Camera-type eye (tissue), 1 donor: ENCODE measurements around the gene ERCC1. TPM values are rescaled to one million over a fixed set of nuclear protein-coding genes. Genes with fewer than 3 reads are reported as not detected.

Source experiments
- total RNA-seq: library from RNA; depleted of rRNA; stranded (reverse); fragments of >200 nt; gene quantifications from one replicate; pipeline ENCODE4 v1.2.3, GENCODE V29; 2014

Gene ERCC1
- 74.1 TPM for total RNA-seq

DNA sequence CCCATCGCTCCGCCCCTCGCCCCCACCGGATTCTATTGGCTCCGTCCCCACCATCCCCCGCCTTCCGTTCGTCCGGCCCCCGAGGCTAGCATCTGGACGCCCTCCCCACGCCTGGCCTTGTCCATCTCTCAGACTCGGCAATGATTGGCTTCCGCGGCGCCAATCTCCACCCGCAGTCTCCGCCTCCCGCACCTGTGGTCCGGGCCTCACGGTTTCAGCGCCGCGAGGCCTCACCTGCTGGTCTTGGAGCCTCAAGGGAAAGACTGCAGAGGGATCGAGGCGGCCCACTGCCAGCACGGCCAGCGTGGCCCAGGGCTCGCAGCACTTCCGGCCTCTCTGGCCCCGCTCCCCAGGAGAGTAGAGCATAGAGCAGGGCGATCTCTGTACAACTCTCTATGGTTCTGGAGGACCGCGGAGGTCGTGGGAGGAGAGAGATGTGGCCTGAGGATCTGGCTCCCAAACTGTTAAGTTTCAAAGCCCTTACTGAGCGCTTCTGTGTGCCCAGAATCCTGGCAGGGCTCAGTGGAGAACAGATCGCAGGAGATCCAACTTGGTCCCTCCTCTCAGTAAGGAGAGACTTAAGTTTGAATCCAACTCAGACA is at the start of gene ERCC1:
ERCC1 (minus strand) TSS at position 329 of the 602 bp plus-strand sequence. CDS start 543 bp downstream, outside the sequence.

DNA sequence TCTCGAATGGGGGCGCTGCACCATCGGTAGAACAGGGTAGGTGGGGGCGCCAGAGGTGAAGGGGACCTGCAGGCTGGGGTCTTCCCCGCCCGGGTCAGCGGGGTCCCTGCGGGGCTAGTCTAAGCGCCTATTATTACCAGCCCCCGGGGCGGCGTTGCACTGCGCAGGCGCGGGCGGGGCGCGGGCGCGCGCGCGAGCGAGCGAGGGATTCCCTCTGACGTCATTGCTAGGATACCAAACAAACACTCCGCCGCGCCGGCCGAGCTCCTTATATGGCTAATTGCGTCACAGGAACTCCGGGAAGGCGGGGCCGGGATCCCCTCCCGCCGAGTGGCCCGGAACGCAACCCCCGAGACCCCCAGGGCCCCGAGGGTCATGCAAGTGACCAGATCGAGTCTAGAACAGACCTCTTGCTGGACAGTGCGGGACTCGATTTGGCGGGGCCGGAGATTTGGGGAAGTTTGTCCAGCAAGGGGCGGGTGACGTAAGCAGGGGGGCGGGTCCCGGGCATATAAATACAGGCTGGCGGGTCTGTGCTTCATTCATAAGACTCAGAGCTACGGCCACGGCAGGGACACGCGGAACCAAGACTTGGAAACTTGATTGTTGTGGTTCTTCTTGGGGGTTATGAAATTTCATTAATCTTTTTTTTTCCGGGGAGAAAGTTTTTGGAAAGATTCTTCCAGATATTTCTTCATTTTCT is 43.9 kb upstream of the ERCC1 start, which contains the start of gene FOSB:
FOSB (plus strand) TSS at position 541 of the 703 bp plus-strand sequence. CDS start 591 bp downstream, outside the sequence.

DNA sequence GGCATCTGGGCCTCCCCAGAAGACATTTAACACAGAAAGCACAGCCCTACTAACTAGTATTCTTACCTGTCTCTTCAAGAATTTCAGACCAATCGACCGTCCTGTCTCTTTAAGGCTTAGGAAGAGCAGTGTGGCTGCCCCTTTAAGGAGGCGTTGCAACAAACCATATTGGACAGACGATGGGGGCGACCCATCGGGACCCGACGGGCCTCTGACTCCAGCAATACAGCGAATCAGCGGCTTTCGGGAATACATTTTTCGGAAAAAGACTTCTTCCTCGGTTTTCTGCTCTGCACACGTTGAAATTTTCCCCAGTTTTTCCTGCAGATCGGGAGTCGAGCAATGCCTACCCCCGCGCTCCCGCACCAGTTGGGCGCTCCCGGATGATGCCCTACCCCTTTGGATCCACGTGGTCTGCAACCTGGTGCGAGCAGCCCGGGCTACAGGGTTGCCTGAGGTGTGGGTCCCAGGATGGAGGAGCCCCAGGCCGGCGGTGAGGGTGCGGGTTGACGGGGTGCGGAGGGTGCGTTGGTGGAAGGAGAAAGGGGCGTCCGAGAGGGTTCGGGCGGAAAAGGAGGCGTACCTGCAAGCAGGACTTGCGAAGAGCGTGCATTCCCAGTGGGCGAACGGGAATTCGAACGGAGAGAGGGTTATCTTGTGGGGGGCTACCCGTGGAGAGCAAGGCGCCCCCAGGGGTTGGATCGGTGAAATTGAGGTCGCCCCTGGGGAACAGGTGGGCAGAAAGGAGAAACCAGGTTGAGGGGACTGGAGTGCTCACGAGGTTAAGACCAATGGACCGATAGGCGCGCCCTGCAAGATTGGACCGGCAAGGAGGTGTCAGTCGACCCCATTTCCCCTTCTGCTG is 17.3 kb downstream of the ERCC1 start, which contains the start of gene POLR1G:
POLR1G (plus strand) TSS at position 419 of the 865 bp plus-strand sequence; CDS start at position 472, 53 bp downstream.

DNA sequence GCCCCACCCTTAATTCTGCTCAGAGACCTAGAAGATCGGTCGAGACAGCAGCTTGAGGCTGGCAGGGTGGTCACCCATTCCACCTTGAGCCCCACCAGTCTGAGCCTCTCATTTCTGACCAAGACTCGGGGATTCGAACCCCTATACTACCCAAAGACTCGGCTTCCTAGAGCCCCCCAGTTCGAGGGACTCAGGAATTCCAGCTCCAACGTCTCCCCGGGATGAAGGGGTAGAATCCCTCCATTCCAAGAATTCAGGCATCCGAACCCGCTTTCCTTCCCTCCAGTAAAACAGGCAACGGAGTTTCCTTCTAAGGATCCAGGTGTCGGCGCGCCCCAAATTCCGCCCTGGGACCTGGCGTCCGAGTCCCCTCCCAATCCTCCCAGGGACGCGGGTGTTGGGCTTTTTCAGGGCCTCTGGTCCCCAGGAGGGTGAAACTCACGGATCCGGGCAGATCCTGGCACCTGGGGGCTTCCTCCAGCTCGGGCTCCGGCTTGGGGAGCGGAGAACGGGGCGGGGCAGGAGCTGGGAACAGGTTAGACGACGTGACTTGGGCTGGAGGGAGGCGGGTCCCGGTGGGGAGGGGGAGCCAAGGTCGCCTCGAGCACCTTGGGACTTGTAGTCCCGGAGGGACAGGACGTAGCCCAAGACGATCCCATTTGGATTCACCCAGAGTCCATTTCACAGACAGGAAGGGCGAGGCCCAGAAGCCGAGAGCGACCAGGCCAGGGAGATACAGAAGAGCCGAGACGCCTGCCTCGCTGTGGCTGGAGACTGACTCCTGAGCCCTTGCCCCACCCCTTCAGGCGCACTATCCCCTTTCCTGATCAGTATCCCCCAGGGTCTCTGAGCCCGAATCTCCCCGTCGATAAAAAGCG is 18.9 kb downstream of the ERCC1 start, which contains the start of gene PPP1R13L:
PPP1R13L (minus strand) TSS at position 513 of the 878 bp plus-strand sequence. CDS start 6,751 bp downstream, outside the sequence.

DNA sequence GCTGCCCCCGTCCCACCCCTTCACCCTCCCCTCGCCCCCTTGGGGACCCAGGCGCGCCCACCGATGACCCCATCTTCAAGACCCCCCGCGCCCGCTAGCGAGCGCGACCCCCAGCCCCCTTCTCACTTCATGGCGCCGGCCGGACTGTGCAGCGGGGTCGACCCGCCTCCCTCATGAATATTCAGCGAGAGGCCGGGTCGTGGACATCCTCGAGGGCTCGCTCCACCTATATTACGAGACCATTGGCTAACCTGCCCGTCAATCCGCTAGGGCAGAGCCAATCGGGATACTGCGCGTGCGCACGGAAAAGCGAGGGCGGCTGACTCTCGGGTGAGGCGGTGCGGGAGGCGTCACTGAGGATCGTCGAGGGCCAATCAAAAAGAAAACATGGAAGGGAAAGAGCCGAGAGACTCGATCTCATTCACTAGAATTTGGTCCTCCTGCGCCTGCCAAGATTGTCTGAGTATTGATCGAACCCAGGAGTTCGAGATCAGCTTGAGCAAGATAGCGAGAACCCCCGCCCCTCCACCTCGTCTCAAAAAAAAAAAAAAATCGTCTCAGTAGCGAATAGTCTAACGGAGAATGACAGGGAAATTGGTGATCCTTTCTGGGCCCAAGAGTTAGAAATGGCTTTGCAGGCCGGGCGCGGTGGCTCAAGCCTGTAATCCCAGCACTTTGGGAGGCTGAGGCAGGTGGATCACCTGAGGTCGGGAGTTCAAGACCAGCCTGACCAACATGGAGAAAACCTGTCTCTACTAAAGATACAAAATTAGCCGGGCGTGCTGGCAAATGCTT is 53.1 kb downstream of the ERCC1 start, which contains the start of gene ERCC2:
ERCC2 (minus strand) TSS at position 164 of the 795 bp plus-strand sequence; CDS start at position 131, 33 bp downstream.

Other genes with a start within 250 kb of the ERCC1 start
- gene TRAPPC6A, start 245.7 kb downstream of the ERCC1 start, total RNA-seq, result 13.2 TPM
- 7.8 TPM for gene BLOC1S3, start 245.1 kb downstream of the ERCC1 start, total RNA-seq
- 3.5 TPM for gene EXOC3L2, start 178.5 kb downstream of the ERCC1 start, total RNA-seq
- gene MARK4, start 172.6 kb downstream of the ERCC1 start, total RNA-seq, result 35.6 TPM
- gene CKM, start 101.0 kb downstream of the ERCC1 start, total RNA-seq, result 122 TPM
- gene KLC3, start 83.2 kb downstream of the ERCC1 start, total RNA-seq, result 1.8 TPM
- gene ERCC2, start 53.3 kb downstream of the ERCC1 start, total RNA-seq, result 19.9 TPM
- gene PPP1R13L, start 18.8 kb downstream of the ERCC1 start, total RNA-seq, result 6.9 TPM
- 5.7 TPM for gene POLR1G, start 17.3 kb downstream of the ERCC1 start, total RNA-seq
- gene FOSB, start 44.1 kb upstream of the ERCC1 start, total RNA-seq, result 11.5 TPM
- 29.7 TPM for gene RTN2, start 73.1 kb upstream of the ERCC1 start, total RNA-seq
- 2.1 TPM for gene PPM1N, start 74.5 kb upstream of the ERCC1 start, total RNA-seq
- gene VASP, start 83.6 kb upstream of the ERCC1 start, total RNA-seq, result 35.2 TPM
- gene OPA3, start 160.9 kb upstream of the ERCC1 start, total RNA-seq, result 4.4 TPM
- gene GPR4, start 178.3 kb upstream of the ERCC1 start, total RNA-seq, result 0.71 TPM
- 17.7 TPM for gene EML2, start 215.5 kb upstream of the ERCC1 start, total RNA-seq
- 0.11 TPM for gene GIPR, start 244.3 kb upstream of the ERCC1 start, total RNA-seq